Activated CD4-positive, alpha-beta T cell treated with anti-CD3 and anti-CD28 coated beads, Interleukin-2, amount 10 ng/mL, durations not matched to agents 24 days and 14 days (primary cell): ENCODE results near the gene HRH4. TPM values are rescaled to one million over a fixed set of nuclear protein-coding genes. Genes with fewer than 3 reads are reported as not detected.

Source experiments
- DNase-seq: peaks from one replicate; pipeline ENCODE4 v3.0.0; 2022
- H3K27ac Mint-ChIP-seq: one replicate; pipeline ENCODE4 v1.8.0; 2022; ENCODE audit warnings: mild to moderate bottlenecking, mixed read lengths
- H3K27me3 Mint-ChIP-seq: one replicate; pipeline ENCODE4 v1.8.0; 2022; ENCODE audit warnings: mixed read lengths
- H3K36me3 Mint-ChIP-seq: one replicate; pipeline ENCODE4 v1.8.0; 2022; ENCODE audit warnings: low read depth, mild to moderate bottlenecking, mixed read lengths
- H3K4me1 Mint-ChIP-seq: one replicate; pipeline ENCODE4 v1.8.0; 2021; ENCODE audit warnings: mixed read lengths
- H3K4me3 Mint-ChIP-seq: one replicate; pipeline ENCODE4 v1.8.0; 2022; ENCODE audit warnings: mild to moderate bottlenecking, moderate library complexity, mixed read lengths
- H3K9me3 Mint-ChIP-seq: one replicate; pipeline ENCODE4 v1.8.0; 2021; ENCODE audit warnings: mixed read lengths
- intact Hi-C: fragments of 100-400 bp; cut with micrococcal nuclease; formaldehyde crosslinking; loops from one replicate; pipeline ENCODE4 v1.15.1; 2023
- total RNA-seq: library from RNA; stranded (reverse); gene quantifications from 2 replicates; pipeline ENCODE4 v1.2.3, GENCODE V29; 2022

HRH4 gene, protein sequence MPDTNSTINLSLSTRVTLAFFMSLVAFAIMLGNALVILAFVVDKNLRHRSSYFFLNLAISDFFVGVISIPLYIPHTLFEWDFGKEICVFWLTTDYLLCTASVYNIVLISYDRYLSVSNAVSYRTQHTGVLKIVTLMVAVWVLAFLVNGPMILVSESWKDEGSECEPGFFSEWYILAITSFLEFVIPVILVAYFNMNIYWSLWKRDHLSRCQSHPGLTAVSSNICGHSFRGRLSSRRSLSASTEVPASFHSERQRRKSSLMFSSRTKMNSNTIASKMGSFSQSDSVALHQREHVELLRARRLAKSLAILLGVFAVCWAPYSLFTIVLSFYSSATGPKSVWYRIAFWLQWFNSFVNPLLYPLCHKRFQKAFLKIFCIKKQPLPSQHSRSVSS
- total RNA-seq = 0.79 and 1.6 TPM in 2 replicates

DNA sequence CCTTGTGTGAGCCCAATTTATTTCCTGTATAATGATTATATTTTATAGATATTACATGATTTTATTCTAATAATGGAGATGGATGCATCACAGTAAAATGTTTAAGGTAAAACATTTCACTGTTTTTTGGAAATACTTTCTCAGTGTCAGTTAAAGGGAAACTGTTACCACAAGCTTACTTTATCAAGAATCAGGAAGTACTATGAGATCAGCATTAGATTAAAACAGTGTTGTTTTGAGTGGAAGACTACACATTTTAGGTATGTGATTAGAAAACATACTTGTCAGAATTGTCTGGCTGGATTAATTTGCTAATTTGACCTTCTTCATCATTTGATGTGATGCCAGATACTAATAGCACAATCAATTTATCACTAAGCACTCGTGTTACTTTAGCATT, at the start of gene HRH4:
HRH4 (plus strand) TSS at position 250 of the 400 bp plus-strand sequence; CDS start at position 342, 92 bp downstream.
- intact Hi-C loops = no loop called here
- Mint-ChIP-seq H3K27me3 (peaks cover 4% of the 10 kb centered on the region), H3K4me1 (peaks cover 40% of the 10 kb centered on the region), H3K36me3 (peaks cover 3% of the 10 kb centered on the region), H3K27ac (no peak within 1 kb of the TSS), H3K4me3 (peak within 1 kb of the TSS; percentile 8), H3K9me3 (peaks cover 7% of the 10 kb centered on the region)
- no peak for DNase-seq

DNA sequence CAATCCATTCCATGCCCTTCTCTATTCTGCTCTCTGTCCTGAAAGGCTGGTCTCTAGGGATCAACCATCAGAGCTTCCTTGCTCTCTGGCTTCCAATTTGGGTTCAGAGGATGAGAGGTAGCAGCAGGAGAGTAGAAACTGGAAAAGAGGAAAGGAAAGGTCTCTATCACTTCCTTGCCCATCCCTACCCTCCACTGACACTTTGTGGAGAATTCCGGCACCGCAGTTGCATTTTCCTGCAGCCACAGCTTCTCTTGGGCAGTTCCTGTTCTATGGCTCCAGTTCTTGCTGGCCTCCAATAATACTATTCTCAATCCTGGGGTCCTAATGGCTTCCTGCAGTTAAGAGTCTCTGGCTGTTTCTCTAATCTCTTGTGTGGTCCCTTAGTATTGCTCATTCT, 47.3 kb upstream of the HRH4 start:
- peaks cover 30% of the 10 kb centered on the region for H3K27me3 Mint-ChIP-seq
- no peak overlapping the region for H3K27ac Mint-ChIP-seq
- peaks cover 29% of the 10 kb centered on the region for H3K9me3 Mint-ChIP-seq
- peaks cover 2% of the 10 kb centered on the region for H3K36me3 Mint-ChIP-seq
- intact Hi-C loops = loop anchor here (2.0 to 10.0 kb wide), 4 partner anchors 16 to 358 kb away; partner anchors contain the start of gene OSBPL1A
- DNase-seq = no peak
- H3K4me3 Mint-ChIP-seq = no peak overlapping the region
- H3K4me1 Mint-ChIP-seq = peaks cover 21% of the 10 kb centered on the region

DNA sequence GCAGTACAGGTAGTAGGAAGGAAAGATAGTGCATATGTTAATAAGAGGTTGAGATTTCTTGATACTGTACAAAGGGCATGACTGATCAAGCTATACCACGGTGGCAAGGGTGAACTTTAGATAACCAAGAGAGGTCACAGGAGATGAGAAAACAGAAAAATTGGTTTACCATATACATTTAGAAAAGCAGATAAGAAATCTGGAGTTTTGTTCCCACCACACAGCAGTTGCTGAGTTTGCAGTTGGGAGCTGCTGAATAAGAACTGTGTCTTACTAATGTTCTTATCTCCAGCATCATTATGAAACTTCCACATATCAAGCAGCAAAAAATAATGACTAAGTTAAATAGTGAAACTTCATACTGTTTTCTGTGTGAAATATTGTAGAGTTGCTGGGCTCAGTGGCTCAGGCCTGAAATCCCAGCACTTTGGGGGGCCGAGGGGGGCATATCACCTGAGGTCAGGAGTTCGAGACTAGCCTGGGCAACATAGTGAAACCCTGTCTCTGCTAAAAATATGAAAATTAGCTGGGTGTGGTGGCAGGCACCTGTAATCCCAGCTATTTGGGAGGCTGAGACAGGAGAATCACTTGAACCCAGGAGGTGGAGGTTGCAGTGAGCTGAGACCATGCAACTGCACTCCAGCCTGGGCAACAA, 46.0 kb upstream of the HRH4 start:
- peaks cover 24% of the 10 kb centered on the region for H3K27me3 Mint-ChIP-seq
- intact Hi-C loops = loop anchor here (1.0 to 10.0 kb wide), 5 partner anchors 42 to 360 kb away; no protein-coding TSS in a partner anchor
- no peak for DNase-seq
- H3K36me3 Mint-ChIP-seq = peaks cover 2% of the 10 kb centered on the region
- H3K9me3 Mint-ChIP-seq = peaks cover 23% of the 10 kb centered on the region
- peaks cover 21% of the 10 kb centered on the region for H3K4me1 Mint-ChIP-seq
- H3K27ac Mint-ChIP-seq = peak overlapping the region; percentile 17
- H3K4me3 Mint-ChIP-seq = no peak overlapping the region

DNA sequence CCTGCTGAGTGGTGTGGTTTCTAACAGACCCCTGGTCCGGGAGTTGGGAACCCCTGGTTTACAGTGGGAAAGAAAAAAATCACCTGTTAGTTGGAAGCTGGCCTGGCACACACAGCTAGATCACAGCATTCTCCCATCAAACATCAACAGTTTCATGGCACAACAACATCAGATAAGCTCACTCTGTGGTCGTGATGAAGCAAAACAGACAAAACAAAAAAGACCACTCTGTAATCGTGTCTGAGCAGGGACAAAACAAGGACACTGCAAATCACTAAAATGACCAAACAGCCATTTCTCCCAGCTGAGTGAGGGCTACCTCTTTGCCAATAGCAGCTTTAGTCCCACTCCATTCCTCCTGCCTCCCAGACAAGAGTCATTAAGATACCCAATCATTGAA, 43.0 kb upstream of the HRH4 start:
- no peak overlapping the region for H3K27ac Mint-ChIP-seq
- peaks cover 11% of the 10 kb centered on the region for H3K9me3 Mint-ChIP-seq
- H3K4me3 Mint-ChIP-seq = no peak overlapping the region
- intact Hi-C loops = loop anchor here (10.0 kb wide), 1 partner anchor 363 kb away; no protein-coding TSS in a partner anchor
- peaks cover 32% of the 10 kb centered on the region for H3K27me3 Mint-ChIP-seq
- peaks cover 19% of the 10 kb centered on the region for H3K4me1 Mint-ChIP-seq
- H3K36me3 Mint-ChIP-seq = peaks cover 1% of the 10 kb centered on the region
- no peak for DNase-seq

DNA sequence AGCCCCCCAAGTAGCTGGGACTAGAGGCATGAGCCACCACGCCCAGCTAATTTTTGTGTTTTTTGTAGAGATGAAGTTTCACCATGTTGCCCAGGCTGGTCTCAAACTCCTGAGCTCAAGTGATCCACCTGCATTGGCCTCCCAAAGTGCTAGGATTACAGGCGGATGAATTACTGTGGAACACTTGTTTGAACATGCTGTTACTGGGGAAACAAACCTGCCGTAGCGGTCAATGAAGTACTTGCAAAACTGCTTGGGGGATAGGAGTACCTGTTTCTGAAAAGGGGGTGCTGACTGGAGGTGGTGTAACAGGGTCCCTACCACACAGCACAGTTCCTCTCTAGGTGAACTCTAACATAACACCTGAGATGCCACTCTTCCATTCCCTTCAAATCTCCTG, 39.9 kb upstream of the HRH4 start:
- H3K4me3 Mint-ChIP-seq = no peak overlapping the region
- H3K36me3 Mint-ChIP-seq = peaks cover 5% of the 10 kb centered on the region
- H3K27ac Mint-ChIP-seq = no peak overlapping the region

DNA sequence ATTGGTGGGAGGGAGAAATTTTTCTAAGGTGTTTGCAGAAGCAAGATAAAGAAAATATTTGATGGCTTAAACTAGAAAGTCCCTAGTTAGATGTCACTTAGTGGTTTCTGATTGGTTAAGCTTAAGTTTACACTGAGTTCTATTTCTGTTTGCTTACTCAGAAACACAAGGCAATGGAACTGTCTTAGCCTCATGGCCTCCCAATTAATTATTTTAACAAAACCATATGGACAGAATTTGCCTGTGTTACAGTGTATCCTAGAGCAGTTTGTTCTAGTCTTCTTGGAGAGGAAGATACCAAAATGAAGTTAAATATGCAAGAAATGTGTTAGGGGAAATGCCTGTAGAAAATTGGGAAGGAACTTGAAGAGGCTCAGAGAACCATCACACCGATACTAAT, 38.6 kb upstream of the HRH4 start:
- peaks cover 6% of the 10 kb centered on the region for H3K4me1 Mint-ChIP-seq
- peaks cover 10% of the 10 kb centered on the region for H3K36me3 Mint-ChIP-seq
- no peak for DNase-seq
- H3K27ac Mint-ChIP-seq = no peak overlapping the region
- peaks cover 48% of the 10 kb centered on the region for H3K27me3 Mint-ChIP-seq
- H3K9me3 Mint-ChIP-seq = peaks cover 20% of the 10 kb centered on the region
- intact Hi-C loops = no loop called here
- no peak overlapping the region for H3K4me3 Mint-ChIP-seq

More for the DNA sequence above, 39.9 kb upstream of the HRH4 start:
- peaks cover 50% of the 10 kb centered on the region for H3K27me3 Mint-ChIP-seq
- intact Hi-C loops = no loop called here
- no peak for DNase-seq
- peaks cover 13% of the 10 kb centered on the region for H3K9me3 Mint-ChIP-seq
- peaks cover 2% of the 10 kb centered on the region for H3K4me1 Mint-ChIP-seq

DNA sequence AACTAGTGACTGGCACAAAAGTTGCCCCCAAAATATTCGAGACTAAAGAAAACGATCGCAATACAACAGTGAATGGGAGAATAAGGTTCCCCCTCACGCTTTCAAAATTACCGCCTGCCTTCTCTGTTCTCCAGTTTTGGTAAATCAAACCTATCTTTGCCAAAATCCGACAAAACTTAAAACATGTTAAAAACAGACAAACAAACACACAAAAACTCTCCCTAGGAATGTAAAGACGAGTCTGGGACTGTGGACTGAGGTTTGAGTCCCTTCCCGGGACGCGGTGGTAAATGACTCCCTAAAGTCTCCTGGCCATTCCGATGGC, 34.4 kb upstream of the HRH4 start:
- intact Hi-C loops = no loop called here
- Mint-ChIP-seq H3K36me3 (peaks cover 24% of the 10 kb centered on the region), H3K27me3 (peaks cover 28% of the 10 kb centered on the region), H3K9me3 (peaks cover 30% of the 10 kb centered on the region), H3K4me1 (peaks cover 19% of the 10 kb centered on the region), H3K27ac (peak overlapping the region; percentile 74), H3K4me3 (peak overlapping the region; percentile 87)
- no peak for DNase-seq

DNA sequence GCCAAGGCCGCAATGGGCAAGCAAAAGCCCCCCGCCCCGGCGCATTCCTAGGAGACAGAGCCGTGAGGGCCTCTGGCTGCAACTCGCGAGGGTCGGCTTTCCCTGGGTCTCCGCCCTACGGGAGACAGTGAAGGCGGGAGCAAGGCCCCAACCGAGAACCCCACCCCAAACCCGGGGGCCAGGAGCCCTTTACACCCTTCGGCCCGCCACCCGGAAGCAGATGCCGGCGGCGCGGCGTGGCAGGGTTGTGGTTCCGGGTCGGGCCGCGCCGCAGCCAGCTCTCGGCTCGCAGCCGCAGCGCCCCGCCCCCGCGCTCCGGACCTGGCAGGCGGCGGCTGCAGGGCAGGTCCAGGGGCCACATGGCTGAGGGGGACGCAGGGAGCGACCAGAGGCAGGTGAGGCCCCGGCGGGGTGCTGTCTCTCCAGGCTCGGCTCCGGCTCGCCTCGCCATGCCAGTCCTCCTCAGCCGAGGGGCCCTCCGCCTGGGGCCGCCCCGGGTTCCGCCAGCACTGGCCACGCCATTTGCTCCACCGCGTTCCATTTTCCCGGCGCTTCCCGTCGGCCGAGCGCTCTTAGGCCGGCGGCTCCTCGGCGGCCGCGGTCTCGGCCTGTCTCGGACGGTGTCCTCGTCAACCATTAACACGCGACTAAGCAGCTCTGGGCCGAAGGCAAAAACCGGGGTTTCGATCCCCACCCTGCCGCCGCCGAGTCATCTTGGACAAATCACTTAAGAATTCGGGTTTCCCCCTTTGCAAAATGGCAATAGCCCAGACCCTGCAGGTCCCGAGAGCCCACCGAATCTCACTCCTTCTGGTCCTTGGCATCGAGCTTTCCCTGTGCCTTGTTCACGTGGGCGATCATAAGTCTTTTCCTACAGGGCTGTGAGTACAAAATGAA, 33.8 kb upstream of the HRH4 start, which contains the start of gene IMPACT:
IMPACT (plus strand) TSS at position 273 of the 897 bp plus-strand sequence; CDS start at position 360, 87 bp downstream.
- Mint-ChIP-seq H3K36me3 (peaks cover 26% of the 10 kb centered on the region), H3K4me3 (peak within 1 kb of the TSS; percentile 87), H3K4me1 (peaks cover 19% of the 10 kb centered on the region), H3K9me3 (peaks cover 30% of the 10 kb centered on the region), H3K27me3 (peaks cover 25% of the 10 kb centered on the region), H3K27ac (peak within 1 kb of the TSS; percentile 90)
- intact Hi-C loops = no loop called here
- peak; percentile 92 for DNase-seq

DNA sequence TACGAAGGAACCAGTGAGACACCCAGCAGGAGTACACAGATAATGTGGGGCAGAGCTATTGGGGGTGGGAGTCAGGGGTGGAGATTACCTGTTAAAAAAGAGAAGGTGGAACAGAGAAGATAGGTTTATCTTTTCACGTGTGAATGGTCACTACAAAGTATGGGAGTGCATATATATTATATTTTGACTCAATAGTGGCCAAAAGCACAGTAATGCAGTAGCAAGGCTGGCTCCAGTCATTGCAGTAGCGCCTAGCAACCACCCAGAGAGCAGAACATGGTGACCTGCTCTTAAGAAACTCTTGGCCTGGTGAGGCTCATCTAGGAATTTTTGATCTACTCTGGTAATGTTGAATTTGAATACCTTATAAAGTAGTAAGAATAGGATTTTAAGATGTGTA, 33.0 kb upstream of the HRH4 start:
- intact Hi-C loops = no loop called here
- H3K4me1 Mint-ChIP-seq = peaks cover 19% of the 10 kb centered on the region
- DNase-seq = no peak
- no peak overlapping the region for H3K27ac Mint-ChIP-seq
- H3K27me3 Mint-ChIP-seq = peaks cover 19% of the 10 kb centered on the region
- peaks cover 30% of the 10 kb centered on the region for H3K9me3 Mint-ChIP-seq
- peaks cover 27% of the 10 kb centered on the region for H3K36me3 Mint-ChIP-seq
- H3K4me3 Mint-ChIP-seq = peak overlapping the region; percentile 87

DNA sequence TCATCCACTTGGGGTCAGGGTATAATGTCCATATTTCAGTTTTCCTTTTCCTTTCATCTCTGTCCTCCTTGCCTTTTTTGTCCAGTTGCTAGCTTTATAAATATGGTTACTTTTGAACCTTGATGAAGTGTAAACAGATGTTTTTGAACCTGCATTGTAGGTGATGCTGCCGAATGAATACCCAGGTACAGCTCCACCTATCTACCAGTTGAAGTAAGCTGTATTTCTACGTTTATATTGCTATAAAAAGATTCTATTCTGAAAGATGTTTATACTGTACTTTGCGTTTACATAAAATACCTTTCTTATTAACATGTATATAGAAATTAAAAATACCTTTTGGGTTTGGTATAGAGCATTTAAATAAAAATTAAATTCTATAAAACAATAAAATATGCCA, 31.7 kb upstream of the HRH4 start:
- Mint-ChIP-seq H3K27ac (no peak overlapping the region), H3K36me3 (peaks cover 31% of the 10 kb centered on the region), H3K4me1 (peaks cover 19% of the 10 kb centered on the region), H3K27me3 (peaks cover 10% of the 10 kb centered on the region), H3K9me3 (peaks cover 27% of the 10 kb centered on the region), H3K4me3 (no peak overlapping the region)
- intact Hi-C loops = no loop called here
- no peak for DNase-seq

DNA sequence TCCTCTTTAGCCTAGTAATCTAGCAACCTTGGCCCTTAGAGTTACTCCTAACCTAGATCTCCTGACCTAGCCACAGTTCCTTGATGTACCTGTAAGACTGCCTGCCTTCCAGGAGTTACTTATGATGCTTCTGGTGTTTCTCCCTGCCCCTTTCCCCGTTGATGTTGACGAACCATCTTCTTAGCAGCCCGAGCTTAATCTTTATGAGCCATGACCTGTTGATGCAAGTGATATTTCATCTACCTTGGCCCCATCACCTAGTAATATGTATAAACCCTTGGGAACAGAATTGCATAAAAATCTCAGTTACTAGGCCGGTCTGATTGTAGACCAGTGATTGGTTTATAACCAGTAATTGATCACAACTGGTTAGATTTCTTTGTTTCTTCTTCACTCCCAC, 31.2 kb upstream of the HRH4 start:
- H3K9me3 Mint-ChIP-seq = peaks cover 24% of the 10 kb centered on the region
- H3K27me3 Mint-ChIP-seq = peaks cover 7% of the 10 kb centered on the region
- H3K27ac Mint-ChIP-seq = no peak overlapping the region
- H3K4me3 Mint-ChIP-seq = no peak overlapping the region
- DNase-seq = no peak
- peaks cover 31% of the 10 kb centered on the region for H3K36me3 Mint-ChIP-seq
- intact Hi-C loops = no loop called here
- peaks cover 19% of the 10 kb centered on the region for H3K4me1 Mint-ChIP-seq

DNA sequence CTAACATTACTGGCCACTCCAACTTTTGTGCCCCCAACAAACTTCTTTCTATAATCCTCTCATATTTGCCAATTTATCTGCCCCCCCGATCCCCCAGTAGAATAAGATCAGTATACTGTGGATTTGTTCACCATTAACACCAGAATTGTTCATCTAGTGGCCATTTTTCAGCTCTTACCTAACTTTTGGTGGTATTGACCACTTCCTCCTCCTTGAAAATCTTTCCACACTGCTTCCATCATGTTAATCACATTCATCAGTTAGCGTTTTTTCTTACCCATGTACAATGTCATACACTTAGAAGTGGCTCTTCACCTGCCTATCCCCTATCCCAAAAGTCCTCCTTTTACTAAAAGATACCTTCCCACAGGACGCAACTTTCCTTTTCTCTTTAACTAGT, 27.8 kb upstream of the HRH4 start:
- no peak overlapping the region for H3K4me3 Mint-ChIP-seq
- no peak overlapping the region for H3K27ac Mint-ChIP-seq
- no peaks in the 10 kb centered on the region for H3K27me3 Mint-ChIP-seq
- intact Hi-C loops = no loop called here
- peaks cover 22% of the 10 kb centered on the region for H3K36me3 Mint-ChIP-seq
- DNase-seq = no peak
- peaks cover 13% of the 10 kb centered on the region for H3K4me1 Mint-ChIP-seq
- H3K9me3 Mint-ChIP-seq = peaks cover 7% of the 10 kb centered on the region

DNA sequence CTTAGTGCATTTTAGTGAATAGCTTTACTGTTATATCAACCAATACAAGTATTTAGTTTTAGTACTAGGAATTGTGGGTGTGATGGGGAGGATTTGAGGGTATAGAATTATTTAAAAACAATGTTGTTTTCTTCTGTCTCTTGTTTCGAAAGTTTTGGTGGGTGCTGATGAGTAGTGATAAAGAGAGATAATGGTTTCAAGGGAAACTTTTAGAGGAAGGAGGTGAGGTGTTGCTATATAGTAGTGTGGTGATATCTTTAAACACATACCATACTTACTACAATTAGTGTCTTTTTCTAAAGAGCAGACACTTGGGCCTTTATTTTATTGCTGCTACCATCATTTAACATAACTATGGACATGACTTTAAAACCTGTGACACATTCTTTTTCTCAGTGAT, 23.5 kb upstream of the HRH4 start:
- peaks cover 26% of the 10 kb centered on the region for H3K36me3 Mint-ChIP-seq

More for the DNA sequence above, 23.5 kb upstream of the HRH4 start:
- Mint-ChIP-seq H3K4me1 (peaks cover 5% of the 10 kb centered on the region), H3K27ac (peak overlapping the region; percentile 16), H3K9me3 (no peaks in the 10 kb centered on the region), H3K4me3 (no peak overlapping the region), H3K27me3 (no peaks in the 10 kb centered on the region)
- no peak for DNase-seq
- intact Hi-C loops = loop anchor here (2.0 kb wide), 1 partner anchor 20 kb away; no protein-coding TSS in a partner anchor
